GM12891 (cell line): ENCODE measurements around the gene PDGFD.

Experiments
- PAX5 ChIP-seq: IDR thresholded peaks from 2 replicates; pipeline ENCODE4 v1.6.1; 2011; ENCODE audit warnings: low read length, moderate library complexity, mild to moderate bottlenecking; ENCODE audit not compliant: insufficient read depth, severe bottlenecking
- POLR2A ChIP-seq: IDR thresholded peaks from 2 replicates; pipeline ENCODE4 v1.6.1; 2011; ENCODE audit warnings: low read depth, low read length, control low read depth
- POLR2AphosphoS5 ChIP-seq: IDR thresholded peaks from 2 replicates; pipeline ENCODE4 v1.6.1; 2011; ENCODE audit warnings: low read depth, low read length, control low read depth
- TAF1 ChIP-seq: IDR thresholded peaks from 2 replicates; pipeline ENCODE4 v1.6.1; 2011; ENCODE audit warnings: low read depth, low read length, control low read depth

DNA sequence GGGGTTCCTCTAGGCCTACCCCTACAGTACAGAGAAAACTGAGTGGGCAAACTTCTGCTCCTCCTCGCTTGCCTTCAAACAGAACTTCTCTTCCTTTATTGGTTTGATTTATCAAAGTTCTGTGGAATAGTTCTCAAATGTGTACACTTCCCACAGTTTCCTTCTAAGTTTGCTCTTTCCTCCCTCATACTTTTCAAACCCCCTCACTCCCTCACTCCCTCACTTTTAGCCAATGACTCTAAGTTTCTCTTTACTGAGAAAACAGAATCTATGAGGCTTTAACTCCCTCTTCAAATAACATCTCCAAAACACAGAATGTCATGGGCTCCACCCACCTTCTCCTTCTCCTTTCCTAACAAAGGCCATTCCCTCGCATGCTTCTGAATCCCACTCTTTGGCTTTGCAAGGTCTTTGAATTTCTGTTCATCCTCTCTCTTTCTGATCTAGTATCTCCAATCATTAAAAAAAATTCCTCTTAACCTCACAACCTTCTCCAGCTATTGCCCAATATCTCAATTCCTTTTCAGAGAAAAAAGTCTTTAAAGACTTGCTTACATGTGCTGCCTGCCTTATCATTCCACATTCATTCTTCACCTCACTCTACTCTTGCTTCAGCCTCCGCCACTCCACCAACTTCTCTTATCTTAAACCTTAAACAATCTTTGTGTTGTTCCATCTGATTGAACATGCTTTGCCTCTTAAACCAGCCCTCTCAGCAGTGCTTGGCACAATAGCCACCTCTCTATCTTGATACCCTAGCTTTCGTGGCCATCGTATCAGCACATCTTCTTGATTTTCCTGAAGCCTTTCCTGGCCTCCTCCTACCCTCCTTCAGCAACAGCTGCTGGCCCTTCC is 70.3 kb downstream of the PDGFD start:
- TF ChIP-seq POLR2A (no peak), PAX5 (no peak), POLR2AphosphoS5 (no peak), TAF1 (no peak)
